Measurements from ENCODE around the gene PITPNM3. TPM values are rescaled to one million over a fixed set of nuclear protein-coding genes. Genes with fewer than 3 reads are reported as not detected.
A peak's percentile ranks its signal among the peaks of the same experiment; 100 is the strongest.

Gene PITPNM3
- total RNA-seq, 1 donor = 1.8 TPM

DNA sequence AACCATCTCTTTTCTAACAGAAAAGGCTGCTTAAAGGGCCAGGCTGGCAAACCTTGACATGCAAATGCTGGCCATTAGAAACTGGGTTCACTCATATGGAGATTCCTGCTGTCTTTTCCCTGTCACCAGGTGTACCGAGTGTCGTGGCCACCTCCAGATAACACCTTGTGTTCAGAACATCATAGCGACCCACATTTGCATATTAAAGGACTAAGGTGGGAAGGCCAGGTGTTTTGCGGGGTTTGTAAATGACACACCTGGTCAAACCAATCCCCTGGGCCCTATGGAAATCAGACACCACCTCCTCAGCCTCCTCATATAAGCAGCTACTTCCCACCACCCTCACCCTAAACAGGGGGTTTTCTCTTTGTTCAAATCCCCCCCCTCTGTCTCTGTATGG lies 118.9 kb downstream of the PITPNM3 start:
- no peaks in the 10 kb centered on the region for H4K20me1 ChIP-seq (ENCODE audit: insufficient read depth, low read length)
- H3K27ac ChIP-seq (ENCODE audit: low read depth, low read length) = no peak overlapping the region
- no peak overlapping the region for H3K4me3 ChIP-seq (ENCODE audit: insufficient read depth, low read length)
- no peaks in the 10 kb centered on the region for H3K9me3 ChIP-seq (ENCODE audit: low read depth, low read length)
- H3K4me2 ChIP-seq (ENCODE audit: insufficient read depth, low read length) = no peak overlapping the region
- H3K79me2 ChIP-seq (ENCODE audit: insufficient read depth, low read length) = no peaks in the 10 kb centered on the region
- no peaks in the 10 kb centered on the region for H3K36me3 ChIP-seq (ENCODE audit: insufficient read depth, low read length)
- DNase-seq (ENCODE audit: insufficient read length, low spot score, missing footprints) = no peak
- H3K27me3 ChIP-seq (ENCODE audit: insufficient read depth, low read length) = peaks cover 29% of the 10 kb centered on the region
- H3K4me1 ChIP-seq (ENCODE audit: insufficient read depth, low read length) = peaks cover 4% of the 10 kb centered on the region
- TF ChIP-seq, protein P1, sequence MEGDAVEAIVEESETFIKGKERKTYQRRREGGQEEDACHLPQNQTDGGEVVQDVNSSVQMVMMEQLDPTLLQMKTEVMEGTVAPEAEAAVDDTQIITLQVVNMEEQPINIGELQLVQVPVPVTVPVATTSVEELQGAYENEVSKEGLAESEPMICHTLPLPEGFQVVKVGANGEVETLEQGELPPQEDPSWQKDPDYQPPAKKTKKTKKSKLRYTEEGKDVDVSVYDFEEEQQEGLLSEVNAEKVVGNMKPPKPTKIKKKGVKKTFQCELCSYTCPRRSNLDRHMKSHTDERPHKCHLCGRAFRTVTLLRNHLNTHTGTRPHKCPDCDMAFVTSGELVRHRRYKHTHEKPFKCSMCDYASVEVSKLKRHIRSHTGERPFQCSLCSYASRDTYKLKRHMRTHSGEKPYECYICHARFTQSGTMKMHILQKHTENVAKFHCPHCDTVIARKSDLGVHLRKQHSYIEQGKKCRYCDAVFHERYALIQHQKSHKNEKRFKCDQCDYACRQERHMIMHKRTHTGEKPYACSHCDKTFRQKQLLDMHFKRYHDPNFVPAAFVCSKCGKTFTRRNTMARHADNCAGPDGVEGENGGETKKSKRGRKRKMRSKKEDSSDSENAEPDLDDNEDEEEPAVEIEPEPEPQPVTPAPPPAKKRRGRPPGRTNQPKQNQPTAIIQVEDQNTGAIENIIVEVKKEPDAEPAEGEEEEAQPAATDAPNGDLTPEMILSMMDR (IDR thresholded peaks at IDR 0.05; ENCODE audit: extremely low read depth, low read depth, low read length) = no peak
- H2AFZ ChIP-seq (ENCODE audit: low read length) = no peak overlapping the region

DNA sequence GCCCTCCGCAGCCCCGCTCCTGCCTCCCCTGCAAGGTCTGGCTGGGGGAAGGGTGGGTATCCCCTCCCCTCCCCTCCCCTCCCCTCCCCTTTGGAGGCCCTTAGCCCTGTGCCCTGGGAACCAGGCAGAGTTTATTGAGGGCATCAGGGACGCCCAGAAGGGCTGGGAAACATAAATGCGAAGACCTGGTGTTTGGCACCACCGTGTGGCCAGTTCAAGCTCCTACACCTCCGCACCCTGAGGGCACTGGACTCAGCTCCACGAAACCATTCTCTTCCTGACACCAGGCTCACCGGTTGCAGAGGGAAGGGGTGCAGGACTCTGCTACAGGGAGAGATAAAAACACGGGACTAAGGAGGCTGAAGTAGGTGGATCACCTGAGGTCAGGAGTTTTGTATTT lies 120.4 kb downstream of the PITPNM3 start:
- Histone ChIP-seq H3K4me1 (ENCODE audit: insufficient read depth, low read length) (no peaks in the 10 kb centered on the region), H2AFZ (ENCODE audit: low read length) (no peak overlapping the region), H3K9me3 (ENCODE audit: low read depth, low read length) (no peaks in the 10 kb centered on the region), H3K36me3 (ENCODE audit: insufficient read depth, low read length) (no peaks in the 10 kb centered on the region), H3K27ac (ENCODE audit: low read depth, low read length) (no peak overlapping the region), H3K79me2 (ENCODE audit: insufficient read depth, low read length) (no peaks in the 10 kb centered on the region), H3K4me2 (ENCODE audit: insufficient read depth, low read length) (no peak overlapping the region), H3K4me3 (ENCODE audit: insufficient read depth, low read length) (no peak overlapping the region), H3K27me3 (ENCODE audit: insufficient read depth, low read length) (peaks cover 29% of the 10 kb centered on the region), H4K20me1 (ENCODE audit: insufficient read depth, low read length) (no peaks in the 10 kb centered on the region)
- peak; percentile 97 for DNase-seq (ENCODE audit: insufficient read length, low spot score, missing footprints)
- TF ChIP-seq, protein P1 (IDR thresholded peaks at IDR 0.05; ENCODE audit: extremely low read depth, low read depth, low read length) = peak; percentile 79

DNA sequence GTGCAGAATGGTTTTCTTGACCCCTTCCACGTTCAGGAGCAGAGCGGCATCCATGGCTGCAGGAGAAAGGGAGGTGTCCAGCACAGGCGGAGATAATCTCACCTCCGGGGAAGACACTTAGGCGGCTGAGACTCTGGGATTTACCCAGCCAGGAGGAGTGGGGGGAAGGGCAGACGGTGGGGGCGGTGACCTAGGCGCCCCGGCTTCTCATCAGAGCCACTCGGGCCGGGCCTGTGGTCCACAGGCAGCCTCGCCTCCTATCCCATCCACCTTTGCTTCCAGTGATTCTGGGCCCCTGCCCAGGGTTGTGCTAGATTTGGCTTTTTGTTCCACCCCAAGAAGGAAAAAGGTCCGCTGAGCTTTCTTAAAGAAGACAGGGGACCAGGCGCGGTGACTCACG lies 121.3 kb downstream of the PITPNM3 start, which contains the start of gene AIPL1:
Gene AIPL1 (minus strand): TSS at position 71 of the 400 bp plus-strand sequence. CDS start 17 bp downstream, at position 54.
- Histone ChIP-seq H3K79me2 (ENCODE audit: insufficient read depth, low read length) (no peaks in the 10 kb centered on the region), H4K20me1 (ENCODE audit: insufficient read depth, low read length) (no peaks in the 10 kb centered on the region), H3K27me3 (ENCODE audit: insufficient read depth, low read length) (peaks cover 27% of the 10 kb centered on the region), H3K36me3 (ENCODE audit: insufficient read depth, low read length) (no peaks in the 10 kb centered on the region), H2AFZ (ENCODE audit: low read length) (no peak within 1 kb of the TSS), H3K4me3 (ENCODE audit: insufficient read depth, low read length) (no peak within 1 kb of the TSS), H3K9me3 (ENCODE audit: low read depth, low read length) (no peaks in the 10 kb centered on the region), H3K4me1 (ENCODE audit: insufficient read depth, low read length) (no peaks in the 10 kb centered on the region), H3K27ac (ENCODE audit: low read depth, low read length) (no peak within 1 kb of the TSS), H3K4me2 (ENCODE audit: insufficient read depth, low read length) (no peak within 1 kb of the TSS)
- TF ChIP-seq, protein P1 (IDR thresholded peaks at IDR 0.05; ENCODE audit: extremely low read depth, low read depth, low read length) = no peak
- peak; percentile 51 for DNase-seq (ENCODE audit: insufficient read length, low spot score, missing footprints)

DNA sequence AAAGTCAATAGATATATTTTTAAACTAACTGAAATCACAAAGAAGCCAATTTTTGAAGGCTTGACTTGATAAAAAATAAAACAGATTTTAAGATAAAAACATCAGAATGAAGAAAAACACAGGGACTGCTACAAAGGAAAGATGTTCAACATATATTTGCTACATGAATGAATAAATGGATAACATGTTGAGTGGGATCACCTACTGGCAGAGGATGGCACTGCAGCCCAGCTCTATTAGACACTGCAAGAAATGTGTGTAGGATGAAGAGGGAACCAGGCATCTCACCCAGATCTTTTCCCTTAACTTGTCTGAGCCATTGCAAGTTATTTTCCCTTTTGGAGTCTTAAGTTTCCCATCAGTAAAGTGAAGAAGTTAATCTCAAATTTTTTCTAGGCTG lies 125.6 kb downstream of the PITPNM3 start:
- Histone ChIP-seq H2AFZ (ENCODE audit: low read length) (no peak overlapping the region), H3K79me2 (ENCODE audit: insufficient read depth, low read length) (no peaks in the 10 kb centered on the region), H3K4me2 (ENCODE audit: insufficient read depth, low read length) (no peak overlapping the region), H3K4me1 (ENCODE audit: insufficient read depth, low read length) (peaks cover 5% of the 10 kb centered on the region), H3K27ac (ENCODE audit: low read depth, low read length) (no peak overlapping the region), H3K36me3 (ENCODE audit: insufficient read depth, low read length) (no peaks in the 10 kb centered on the region), H3K9me3 (ENCODE audit: low read depth, low read length) (no peaks in the 10 kb centered on the region), H4K20me1 (ENCODE audit: insufficient read depth, low read length) (no peaks in the 10 kb centered on the region), H3K27me3 (ENCODE audit: insufficient read depth, low read length) (peaks cover 3% of the 10 kb centered on the region), H3K4me3 (ENCODE audit: insufficient read depth, low read length) (no peak overlapping the region)
- DNase-seq (ENCODE audit: insufficient read length, low spot score, missing footprints) = no peak
- TF ChIP-seq, protein P1 (IDR thresholded peaks at IDR 0.05; ENCODE audit: extremely low read depth, low read depth, low read length) = no peak
